Tibial nerve (tissue), 3 donors: Measurements from ENCODE around the gene ADAMTSL1.

ENCODE experiments used
- POLR2A ChIP-seq, 2 donors: fragments of 450-650 bp; IDR thresholded peaks; one replicate each; pipeline ENCODE4 v1.6.1; 2017; ENCODE audit warnings: antibody characterized with exemption in 2 of 2, mild to moderate bottlenecking in 2 of 2, moderate library complexity in 2 of 2
- TF ChIP-seq, protein P1 (sequence below), 5 experiments: fragments of 200-600 bp in 3 of 5; fragments of 450-650 bp in 2 of 5; sonication (generic) in 3 of 5; IDR thresholded peaks; one replicate each; pipeline ENCODE4 v1.5.1; 2016 to 2019; ENCODE audit warnings: antibody characterized with exemption in 5 of 5, mild to moderate bottlenecking in 3 of 5, moderate library complexity in 2 of 5

DNA sequence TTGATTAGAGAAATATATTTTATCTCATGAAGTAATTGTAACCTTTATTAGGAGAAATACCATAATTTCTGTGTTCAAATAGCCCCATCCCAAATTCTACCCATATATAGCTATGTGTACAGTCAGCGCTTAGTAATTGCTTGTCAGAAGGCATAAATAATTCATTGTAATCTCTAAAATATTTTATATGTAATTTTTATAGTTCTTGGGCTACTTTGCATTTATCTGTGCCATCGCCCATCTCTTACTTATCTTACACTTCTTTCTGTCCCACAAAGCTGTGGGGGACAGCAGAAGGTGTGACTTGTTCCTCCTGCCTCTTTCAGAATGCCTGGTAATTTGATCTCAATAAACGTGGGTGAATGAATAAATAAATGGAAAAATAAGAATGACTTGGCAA is 5.5 kb downstream of the ADAMTSL1 start:
- TF ChIP-seq, protein P1, sequence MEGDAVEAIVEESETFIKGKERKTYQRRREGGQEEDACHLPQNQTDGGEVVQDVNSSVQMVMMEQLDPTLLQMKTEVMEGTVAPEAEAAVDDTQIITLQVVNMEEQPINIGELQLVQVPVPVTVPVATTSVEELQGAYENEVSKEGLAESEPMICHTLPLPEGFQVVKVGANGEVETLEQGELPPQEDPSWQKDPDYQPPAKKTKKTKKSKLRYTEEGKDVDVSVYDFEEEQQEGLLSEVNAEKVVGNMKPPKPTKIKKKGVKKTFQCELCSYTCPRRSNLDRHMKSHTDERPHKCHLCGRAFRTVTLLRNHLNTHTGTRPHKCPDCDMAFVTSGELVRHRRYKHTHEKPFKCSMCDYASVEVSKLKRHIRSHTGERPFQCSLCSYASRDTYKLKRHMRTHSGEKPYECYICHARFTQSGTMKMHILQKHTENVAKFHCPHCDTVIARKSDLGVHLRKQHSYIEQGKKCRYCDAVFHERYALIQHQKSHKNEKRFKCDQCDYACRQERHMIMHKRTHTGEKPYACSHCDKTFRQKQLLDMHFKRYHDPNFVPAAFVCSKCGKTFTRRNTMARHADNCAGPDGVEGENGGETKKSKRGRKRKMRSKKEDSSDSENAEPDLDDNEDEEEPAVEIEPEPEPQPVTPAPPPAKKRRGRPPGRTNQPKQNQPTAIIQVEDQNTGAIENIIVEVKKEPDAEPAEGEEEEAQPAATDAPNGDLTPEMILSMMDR (IDR thresholded peaks at IDR 0.05), result no peak
- no peak for TF ChIP-seq POLR2A (IDR thresholded peaks at IDR 0.05)
